Activated CD4-positive, alpha-beta memory T cell treated with anti-CD3 and anti-CD28 coated beads for 36 hours (primary cell): Measurements from ENCODE around the gene KIFC1. TPM values are rescaled to one million over a fixed set of nuclear protein-coding genes. Genes with fewer than 3 reads are reported as not detected.
A peak's percentile ranks its signal among the peaks of the same experiment; 100 is the strongest.

Experiments
- CTCF ChIA-PET: fragments of 350-600 bp; sonication (Branson Sonifier 250); formaldehyde crosslinking; loops from one replicate; lab custom pipeline; 2021; ENCODE audit warnings: antibody characterized with exemption, inconsistent platforms; lab: Charles Lee
- POLR2A ChIA-PET: fragments of 350-600 bp; sonication (Branson Sonifier 250); formaldehyde crosslinking; loops from one replicate; lab custom pipeline; 2021; ENCODE audit warnings: antibody characterized with exemption; lab: Charles Lee
- DNase-seq: peaks from one replicate; pipeline ENCODE4 v3.0.0-alpha.2; 2020
- H3K27ac Mint-ChIP-seq: one replicate; pipeline ENCODE4 v1.8.0; 2021; ENCODE audit warnings: mixed read lengths
- H3K27me3 Mint-ChIP-seq: one replicate; pipeline ENCODE4 v1.8.0; 2021; ENCODE audit warnings: mixed read lengths
- H3K36me3 Mint-ChIP-seq: one replicate; pipeline ENCODE4 v1.8.0; 2021; ENCODE audit warnings: mixed read lengths
- H3K4me1 Mint-ChIP-seq: one replicate; pipeline ENCODE4 v1.8.0; 2021; ENCODE audit warnings: low read depth, mixed read lengths
- H3K4me3 Mint-ChIP-seq: one replicate; pipeline ENCODE4 v1.8.0; 2021; ENCODE audit warnings: mild to moderate bottlenecking, mixed read lengths
- H3K9me3 Mint-ChIP-seq: one replicate; pipeline ENCODE4 v1.8.0; 2021; ENCODE audit warnings: mixed read lengths
- intact Hi-C: fragments of 100-400 bp; cut with micrococcal nuclease; formaldehyde crosslinking; loops from one replicate; pipeline ENCODE4 v1.15.1; 2023
- total RNA-seq, 2 experiments: library from RNA; stranded (reverse); gene quantifications; one replicate each; pipeline ENCODE4 v1.2.3, GENCODE V29; 2021

Gene KIFC1
- total RNA-seq, 2 experiments from 2014 or later = 94.6 to 103 TPM

GRCh38 chr6:33438978-33439594, 47.5 kb downstream of the KIFC1 start:
- Mint-ChIP-seq H3K27me3 (no peaks in the 10 kb centered on the region), H3K27ac (no peak overlapping the region), H3K9me3 (no peaks in the 10 kb centered on the region), H3K4me1 (no peaks in the 10 kb centered on the region), H3K4me3 (no peak overlapping the region), H3K36me3 (peaks cover 20% of the 10 kb centered on the region)
- no peak for DNase-seq
- ChIA-PET POLR2A (no interaction called here), CTCF (interaction anchor here (1.5 kb wide), 1 partner anchor 21 kb away, joined by 4 read pairs; the partner anchor contains the start of gene CUTA)
- intact Hi-C loops = no loop called here

- CTCF ChIA-PET = interaction anchor here (1.5 kb wide), 1 partner anchor 22 kb away, joined by 4 read pairs; the partner anchor contains the start of gene CUTA
- POLR2A ChIA-PET = interaction anchor here (0.7 kb wide), 1 partner anchor 414 kb away, joined by 3 read pairs; no protein-coding TSS in a partner anchor
- H3K27me3 Mint-ChIP-seq = no peaks in the 10 kb centered on the region
- H3K27ac Mint-ChIP-seq = peak overlapping the region; percentile 35
- DNase-seq = no peak
- intact Hi-C loops = no loop called here
- no peaks in the 10 kb centered on the region for H3K9me3 Mint-ChIP-seq
- no peak overlapping the region for H3K4me3 Mint-ChIP-seq
- H3K4me1 Mint-ChIP-seq = no peaks in the 10 kb centered on the region
- H3K36me3 Mint-ChIP-seq = peaks cover 19% of the 10 kb centered on the region
Measured at GRCh38 chr6:33439956-33440648, 48.5 kb downstream of the KIFC1 start.

GRCh38 chr6:33440649-33441309, 49.2 kb downstream of the KIFC1 start:
- Mint-ChIP-seq H3K27ac (no peak overlapping the region), H3K36me3 (peaks cover 14% of the 10 kb centered on the region), H3K4me3 (no peak overlapping the region), H3K4me1 (no peaks in the 10 kb centered on the region), H3K9me3 (no peaks in the 10 kb centered on the region), H3K27me3 (no peaks in the 10 kb centered on the region)
- intact Hi-C loops = no loop called here
- ChIA-PET POLR2A (interaction anchor here (0.9 kb wide), 1 partner anchor 13 kb away, joined by 3 read pairs; no protein-coding TSS in a partner anchor), CTCF (no interaction called here)
- DNase-seq = no peak

DNA sequence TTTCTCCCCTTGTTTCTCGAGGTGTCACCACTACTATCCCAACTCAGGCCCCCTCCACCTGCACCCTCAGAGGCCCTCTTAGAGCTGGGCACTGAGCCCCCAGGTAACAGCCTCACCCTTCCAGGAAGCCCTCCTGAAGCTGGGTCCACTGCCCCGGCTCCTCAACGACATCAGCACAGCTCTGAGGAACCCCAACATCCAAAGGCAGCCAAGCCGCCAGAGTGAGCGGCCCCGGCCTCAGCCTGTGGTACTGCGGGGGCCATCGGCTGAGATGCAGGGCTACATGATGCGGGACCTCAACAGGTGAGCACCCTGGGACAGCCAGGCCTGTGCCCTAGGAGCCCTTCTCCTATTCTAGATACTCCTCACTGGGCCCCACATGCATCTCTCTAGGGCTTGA, 49.8 kb downstream of the KIFC1 start:
- peaks cover 15% of the 10 kb centered on the region for H3K36me3 Mint-ChIP-seq
- ChIA-PET CTCF (no interaction called here), POLR2A (interaction anchor here (0.9 kb wide), 1 partner anchor 12 kb away, joined by 3 read pairs; no protein-coding TSS in a partner anchor)
- DNase-seq = no peak
- H3K27ac Mint-ChIP-seq = no peak overlapping the region
- H3K27me3 Mint-ChIP-seq = no peaks in the 10 kb centered on the region
- no peak overlapping the region for H3K4me3 Mint-ChIP-seq
- H3K9me3 Mint-ChIP-seq = no peaks in the 10 kb centered on the region
- H3K4me1 Mint-ChIP-seq = no peaks in the 10 kb centered on the region
- intact Hi-C loops = no loop called here

DNA sequence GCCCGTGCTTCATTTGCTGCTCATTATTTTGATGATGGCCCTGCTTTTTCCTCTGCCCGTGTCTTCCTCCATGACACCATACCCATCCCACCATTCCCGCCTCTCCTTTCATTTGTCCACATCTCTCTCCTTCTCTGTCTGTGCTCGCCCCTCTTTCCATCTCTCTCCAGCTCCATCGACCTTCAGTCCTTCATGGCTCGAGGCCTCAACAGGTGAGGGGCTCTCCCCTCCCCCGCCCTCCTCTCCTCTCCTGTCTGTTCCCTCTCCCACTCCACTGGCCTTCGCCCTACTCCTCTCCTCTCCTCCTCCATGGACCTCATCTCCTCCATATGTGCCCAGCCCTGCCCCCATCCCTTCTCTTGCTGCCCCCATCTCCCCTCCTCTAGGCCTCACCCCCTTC, 50.7 kb downstream of the KIFC1 start:
- POLR2A ChIA-PET = no interaction called here
- DNase-seq = no peak
- no peak overlapping the region for H3K27ac Mint-ChIP-seq

DNA sequence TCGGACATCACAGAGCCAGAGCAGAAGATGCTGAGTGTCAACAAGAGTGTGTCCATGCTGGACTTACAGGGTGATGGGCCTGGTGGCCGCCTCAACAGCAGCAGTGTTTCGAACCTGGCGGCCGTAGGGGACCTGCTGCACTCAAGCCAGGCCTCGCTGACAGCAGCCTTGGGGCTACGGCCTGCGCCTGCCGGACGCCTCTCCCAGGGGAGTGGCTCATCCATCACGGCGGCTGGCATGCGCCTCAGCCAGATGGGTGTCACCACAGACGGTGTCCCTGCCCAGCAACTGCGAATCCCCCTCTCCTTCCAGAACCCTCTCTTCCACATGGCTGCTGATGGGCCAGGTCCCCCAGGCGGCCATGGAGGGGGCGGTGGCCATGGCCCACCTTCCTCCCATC, 51.4 kb downstream of the KIFC1 start:
- no peak for DNase-seq
- Mint-ChIP-seq H3K36me3 (peaks cover 20% of the 10 kb centered on the region), H3K9me3 (no peaks in the 10 kb centered on the region), H3K4me1 (no peaks in the 10 kb centered on the region), H3K4me3 (no peak overlapping the region), H3K27me3 (no peaks in the 10 kb centered on the region), H3K27ac (no peak overlapping the region)
- ChIA-PET POLR2A (no interaction called here), CTCF (no interaction called here)
- intact Hi-C loops = no loop called here

More for the DNA sequence above, 50.7 kb downstream of the KIFC1 start:
- Mint-ChIP-seq H3K4me1 (no peaks in the 10 kb centered on the region), H3K27me3 (no peaks in the 10 kb centered on the region), H3K9me3 (no peaks in the 10 kb centered on the region), H3K36me3 (peaks cover 16% of the 10 kb centered on the region), H3K4me3 (no peak overlapping the region)
- intact Hi-C loops = no loop called here
- CTCF ChIA-PET = no interaction called here

DNA sequence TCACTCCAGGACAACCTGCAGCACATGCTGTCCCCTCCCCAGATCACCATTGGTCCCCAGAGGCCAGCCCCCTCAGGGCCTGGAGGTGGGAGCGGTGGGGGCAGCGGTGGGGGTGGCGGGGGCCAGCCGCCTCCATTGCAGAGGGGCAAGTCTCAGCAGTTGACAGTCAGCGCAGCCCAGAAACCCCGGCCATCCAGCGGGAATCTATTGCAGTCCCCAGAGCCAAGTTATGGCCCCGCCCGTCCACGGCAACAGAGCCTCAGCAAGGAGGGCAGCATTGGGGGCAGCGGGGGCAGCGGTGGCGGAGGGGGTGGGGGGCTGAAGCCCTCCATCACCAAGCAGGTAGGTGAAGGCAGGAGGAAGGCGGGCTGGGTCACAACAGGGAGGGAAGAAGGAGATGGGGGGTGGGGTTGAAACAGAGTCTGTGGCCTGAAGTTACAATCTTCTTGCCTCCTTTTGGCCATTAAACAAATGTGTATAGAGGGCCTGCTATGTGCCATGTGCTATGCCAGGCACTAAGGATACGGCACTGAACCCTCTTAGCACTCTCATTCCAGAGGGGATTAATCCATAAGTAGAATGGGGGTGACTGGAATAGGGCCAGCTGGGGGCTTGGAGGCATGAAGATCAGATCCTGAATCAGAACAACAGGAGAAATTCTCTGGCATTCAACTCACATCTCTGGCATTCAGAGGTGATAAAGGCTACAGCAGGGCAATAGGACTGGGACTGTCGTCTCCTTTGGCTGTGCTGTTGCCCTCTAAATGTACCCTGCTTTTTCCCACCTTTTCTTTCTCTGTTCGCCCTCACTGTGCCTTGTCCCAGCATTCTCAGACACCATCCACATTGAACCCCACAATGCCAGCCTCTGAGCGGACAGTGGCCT, 52.2 kb downstream of the KIFC1 start:
- intact Hi-C loops = no loop called here
- Mint-ChIP-seq H3K36me3 (peaks cover 25% of the 10 kb centered on the region), H3K4me3 (no peak overlapping the region), H3K4me1 (no peaks in the 10 kb centered on the region), H3K27ac (no peak overlapping the region), H3K9me3 (no peaks in the 10 kb centered on the region), H3K27me3 (no peaks in the 10 kb centered on the region)
- CTCF ChIA-PET = interaction anchor here (1.2 kb wide), 1 partner anchor 98 kb away, joined by 3 read pairs; no protein-coding TSS in a partner anchor
- no peak for DNase-seq
- POLR2A ChIA-PET = no interaction called here

DNA sequence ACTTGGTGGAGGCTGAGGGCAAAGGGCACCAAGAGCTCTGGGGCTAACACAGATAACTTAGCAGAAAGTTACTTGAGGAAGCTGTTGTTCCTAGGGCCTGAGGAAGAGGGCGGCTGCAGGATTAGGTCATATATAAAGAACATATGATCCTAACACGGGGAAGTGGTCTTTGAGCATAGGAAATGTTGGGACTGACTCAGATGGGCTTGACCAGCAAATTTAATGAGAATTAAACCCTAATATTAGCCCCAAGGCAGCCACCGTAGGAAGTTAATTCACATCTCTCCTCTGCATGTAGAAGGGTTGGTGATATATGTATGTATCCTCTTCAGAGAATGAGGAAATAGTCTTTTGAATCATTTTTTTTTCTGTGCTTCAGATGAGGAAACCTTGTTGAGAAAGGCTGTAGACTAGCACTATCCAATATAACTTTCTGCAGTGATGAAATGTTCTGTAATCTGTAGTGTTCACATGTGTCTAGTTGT, 53.5 kb downstream of the KIFC1 start:
- Mint-ChIP-seq H3K4me1 (no peaks in the 10 kb centered on the region), H3K27ac (no peak overlapping the region), H3K27me3 (no peaks in the 10 kb centered on the region), H3K9me3 (no peaks in the 10 kb centered on the region), H3K4me3 (no peak overlapping the region), H3K36me3 (peaks cover 23% of the 10 kb centered on the region)
- intact Hi-C loops = no loop called here
- POLR2A ChIA-PET = no interaction called here
- no peak for DNase-seq
- CTCF ChIA-PET = interaction anchor here (1.2 to 1.3 kb wide), 2 partner anchors 9 to 100 kb away, joined by 3 to 4 read pairs; no protein-coding TSS in a partner anchor

DNA sequence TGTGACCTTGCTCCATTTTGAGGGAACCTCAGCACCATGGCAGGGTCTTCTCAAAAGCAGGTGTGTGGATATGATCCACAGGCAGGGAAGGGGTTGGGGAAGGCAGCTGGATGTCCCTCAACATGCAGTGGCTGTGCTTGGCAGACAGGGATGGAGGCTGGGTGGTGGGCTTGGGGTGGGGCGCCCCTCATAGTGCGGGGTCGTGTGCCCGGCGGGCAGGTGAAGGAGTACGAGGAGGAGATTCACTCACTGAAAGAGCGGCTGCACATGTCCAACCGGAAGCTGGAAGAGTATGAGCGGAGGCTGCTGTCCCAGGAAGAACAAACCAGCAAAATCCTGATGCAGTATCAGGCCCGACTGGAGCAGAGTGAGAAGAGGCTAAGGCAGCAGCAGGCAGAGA, 54.7 kb downstream of the KIFC1 start:
- Mint-ChIP-seq H3K27me3 (no peaks in the 10 kb centered on the region), H3K36me3 (peaks cover 22% of the 10 kb centered on the region), H3K4me3 (no peak overlapping the region), H3K9me3 (no peaks in the 10 kb centered on the region), H3K4me1 (no peaks in the 10 kb centered on the region), H3K27ac (no peak overlapping the region)
- intact Hi-C loops = no loop called here
- no peak for DNase-seq
- ChIA-PET CTCF (no interaction called here), POLR2A (interaction anchor here (1.2 kb wide), 1 partner anchor 9 kb away, joined by 3 read pairs; no protein-coding TSS in a partner anchor)

- peaks cover 30% of the 10 kb centered on the region for H3K36me3 Mint-ChIP-seq
Measured at GRCh38 chr6:33450434-33450833, 58.8 kb downstream of the KIFC1 start.

DNA sequence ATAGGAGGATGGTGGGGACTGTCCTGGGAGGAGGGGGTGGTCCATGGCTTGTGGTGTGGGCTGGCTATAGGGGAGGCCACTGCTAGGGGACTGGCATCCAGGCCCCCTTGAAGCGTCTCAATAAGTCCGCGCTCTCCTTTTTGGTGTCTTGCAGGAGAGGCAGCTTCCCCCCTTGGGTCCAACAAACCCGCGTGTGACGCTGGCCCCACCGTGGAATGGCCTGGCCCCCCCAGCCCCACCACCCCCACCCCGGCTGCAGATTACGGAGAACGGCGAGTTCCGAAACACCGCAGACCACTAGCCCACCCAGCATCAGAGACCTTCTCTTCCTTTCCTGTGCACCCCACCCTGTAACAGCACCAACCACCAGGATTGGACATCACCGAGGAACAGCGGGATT, 60.0 kb downstream of the KIFC1 start:
- no peaks in the 10 kb centered on the region for H3K27me3 Mint-ChIP-seq
- POLR2A ChIA-PET = no interaction called here
- DNase-seq = no peak
- no peak overlapping the region for H3K27ac Mint-ChIP-seq
- no peak overlapping the region for H3K4me3 Mint-ChIP-seq
- peaks cover 30% of the 10 kb centered on the region for H3K4me1 Mint-ChIP-seq
- peaks cover 33% of the 10 kb centered on the region for H3K36me3 Mint-ChIP-seq
- CTCF ChIA-PET = no interaction called here
- intact Hi-C loops = no loop called here
- H3K9me3 Mint-ChIP-seq = no peaks in the 10 kb centered on the region

More at GRCh38 chr6:33450434-33450833, 58.8 kb downstream of the KIFC1 start:
- CTCF ChIA-PET = no interaction called here
- DNase-seq = no peak
- Mint-ChIP-seq H3K4me3 (no peak overlapping the region), H3K27me3 (no peaks in the 10 kb centered on the region), H3K4me1 (peaks cover 20% of the 10 kb centered on the region), H3K27ac (no peak overlapping the region), H3K9me3 (no peaks in the 10 kb centered on the region)
- POLR2A ChIA-PET = no interaction called here
- intact Hi-C loops = no loop called here
